ENCODE results near the gene DNM2.

GRCh38 chr19:10876459-10877240 lies 158.8 kb downstream of the DNM2 start:
- TF ChIP-seq YY1 (IDR thresholded peaks at IDR 0.05; ENCODE audit: insufficient read depth, insufficient read length) = no peak
- no peak for TF ChIP-seq SUZ12 (IDR thresholded peaks at IDR 0.05; ENCODE audit: extremely low read depth, insufficient read depth, insufficient read length)
- no peak for TF ChIP-seq ZNF274 (IDR thresholded peaks at IDR 0.05; ENCODE audit: low read depth, low read length)
